ENCODE results near the gene RBM10.

The RBM10 gene

DNA sequence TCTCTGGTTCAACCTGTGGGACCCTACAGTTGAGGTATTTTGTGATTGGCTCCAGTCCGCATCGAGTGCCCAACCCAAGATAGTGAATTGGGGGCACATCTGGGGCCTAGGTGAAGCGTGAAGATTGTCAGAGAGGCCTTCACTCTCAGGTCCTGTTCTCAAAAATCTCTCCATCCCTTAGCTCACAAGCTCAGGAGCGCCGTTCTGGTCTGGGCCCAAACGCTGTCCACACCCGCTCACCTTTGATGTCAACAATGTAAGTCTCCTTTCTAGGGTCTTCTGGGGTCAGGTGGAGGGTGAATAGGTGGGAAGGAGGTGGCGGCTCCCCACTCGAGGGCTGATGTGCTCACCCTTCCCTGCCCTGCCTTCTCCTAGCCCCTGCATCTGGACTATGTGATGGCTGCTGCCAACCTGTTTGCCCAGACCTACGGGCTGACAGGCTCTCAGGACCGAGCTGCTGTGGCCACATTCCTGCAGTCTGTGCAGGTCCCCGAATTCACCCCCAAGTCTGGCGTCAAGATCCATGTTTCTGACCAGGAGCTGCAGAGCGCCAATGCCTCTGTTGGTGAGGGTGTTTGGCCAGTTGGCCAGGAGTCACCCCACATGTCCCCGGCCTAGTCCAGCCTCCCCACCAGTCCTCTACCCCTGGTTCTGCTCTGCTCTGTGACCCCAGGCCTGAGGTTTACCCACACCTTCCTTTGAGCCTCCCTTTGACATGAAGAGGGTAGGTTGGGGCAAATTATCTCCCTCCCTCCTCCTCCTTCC lies 65.8 kb downstream of the RBM10 start:
- Histone ChIP-seq H3K27me3 (replicated peaks; ENCODE audit: insufficient read depth, low read length) (no peaks in the 10 kb centered on the region), H3K4me3 (ENCODE audit: low read length) (no peak overlapping the region), H3F3A (ENCODE audit: insufficient read depth, low read length) (no peaks in the 10 kb centered on the region), H3K79me2 (ENCODE audit: low read length) (no peaks in the 10 kb centered on the region), H3K9ac (ENCODE audit: low read length) (no peak overlapping the region), H3K27ac (ENCODE audit: low read length) (no peak overlapping the region), H3K4me1 (ENCODE audit: low read length) (no peaks in the 10 kb centered on the region), H3K36me3 (replicated peaks; ENCODE audit: insufficient read depth, low read length) (no peaks in the 10 kb centered on the region), H3K9me3 (replicated peaks; ENCODE audit: insufficient read depth, low read length) (no peaks in the 10 kb centered on the region), H3K9me2 (replicated peaks; ENCODE audit: insufficient read depth, low read length) (no peaks in the 10 kb centered on the region), H4K20me1 (ENCODE audit: insufficient read depth, low read length) (no peaks in the 10 kb centered on the region), H3K4me2 (ENCODE audit: low read depth, low read length) (no peak overlapping the region), H2AFZ (ENCODE audit: low read length) (no peak overlapping the region)
- no peak for DNase-seq
- TF ChIP-seq, protein P1, sequence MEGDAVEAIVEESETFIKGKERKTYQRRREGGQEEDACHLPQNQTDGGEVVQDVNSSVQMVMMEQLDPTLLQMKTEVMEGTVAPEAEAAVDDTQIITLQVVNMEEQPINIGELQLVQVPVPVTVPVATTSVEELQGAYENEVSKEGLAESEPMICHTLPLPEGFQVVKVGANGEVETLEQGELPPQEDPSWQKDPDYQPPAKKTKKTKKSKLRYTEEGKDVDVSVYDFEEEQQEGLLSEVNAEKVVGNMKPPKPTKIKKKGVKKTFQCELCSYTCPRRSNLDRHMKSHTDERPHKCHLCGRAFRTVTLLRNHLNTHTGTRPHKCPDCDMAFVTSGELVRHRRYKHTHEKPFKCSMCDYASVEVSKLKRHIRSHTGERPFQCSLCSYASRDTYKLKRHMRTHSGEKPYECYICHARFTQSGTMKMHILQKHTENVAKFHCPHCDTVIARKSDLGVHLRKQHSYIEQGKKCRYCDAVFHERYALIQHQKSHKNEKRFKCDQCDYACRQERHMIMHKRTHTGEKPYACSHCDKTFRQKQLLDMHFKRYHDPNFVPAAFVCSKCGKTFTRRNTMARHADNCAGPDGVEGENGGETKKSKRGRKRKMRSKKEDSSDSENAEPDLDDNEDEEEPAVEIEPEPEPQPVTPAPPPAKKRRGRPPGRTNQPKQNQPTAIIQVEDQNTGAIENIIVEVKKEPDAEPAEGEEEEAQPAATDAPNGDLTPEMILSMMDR (IDR thresholded peaks at IDR 0.05; ENCODE audit: low read length) = no peak
- TF ChIP-seq EZH2phosphoT487 (IDR thresholded peaks at IDR 0.05; ENCODE audit: low read length) = no peak
- no peak for TF ChIP-seq EZH2 (optimal IDR thresholded peaks at IDR 0.05; ENCODE audit: low read depth, low read length)

DNA sequence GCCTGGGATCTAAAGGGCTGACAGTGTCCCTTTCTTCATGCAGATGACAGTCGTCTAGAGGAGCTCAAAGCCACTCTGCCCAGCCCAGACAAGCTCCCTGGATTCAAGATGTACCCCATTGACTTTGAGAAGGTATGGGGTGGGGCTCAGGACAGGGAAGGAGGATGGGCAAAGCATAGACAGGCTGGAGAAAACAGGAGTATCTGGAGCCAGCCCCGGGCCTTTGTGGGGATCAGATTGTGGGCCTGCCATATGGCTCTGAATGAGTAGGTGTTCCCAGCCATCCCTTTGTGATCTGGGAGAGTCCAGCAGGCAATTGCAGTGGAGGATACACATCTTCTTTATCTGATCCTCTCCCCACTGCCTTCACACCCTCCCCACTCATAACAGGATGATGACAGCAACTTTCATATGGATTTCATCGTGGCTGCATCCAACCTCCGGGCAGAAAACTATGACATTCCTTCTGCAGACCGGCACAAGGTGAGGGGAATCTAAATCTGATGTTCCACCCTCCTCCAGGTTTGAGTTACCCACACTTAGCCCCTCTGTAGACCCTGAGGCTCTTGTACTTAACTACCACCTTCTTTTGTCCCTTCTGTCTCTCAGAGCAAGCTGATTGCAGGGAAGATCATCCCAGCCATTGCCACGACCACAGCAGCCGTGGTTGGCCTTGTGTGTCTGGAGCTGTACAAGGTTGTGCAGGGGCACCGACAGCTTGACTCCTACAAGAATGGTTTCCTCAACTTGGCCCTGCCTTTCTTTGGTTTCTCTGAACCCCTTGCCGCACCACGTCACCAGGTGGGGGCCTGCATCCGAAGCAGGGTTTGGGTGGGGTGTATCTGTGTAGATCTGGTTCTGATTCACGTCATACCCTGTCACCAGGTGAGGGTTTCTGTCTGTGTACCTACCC lies 67.6 kb downstream of the RBM10 start:
- H3K36me3 ChIP-seq (replicated peaks; ENCODE audit: insufficient read depth, low read length) = no peaks in the 10 kb centered on the region
- H3K9me3 ChIP-seq (replicated peaks; ENCODE audit: insufficient read depth, low read length) = no peaks in the 10 kb centered on the region

DNA sequence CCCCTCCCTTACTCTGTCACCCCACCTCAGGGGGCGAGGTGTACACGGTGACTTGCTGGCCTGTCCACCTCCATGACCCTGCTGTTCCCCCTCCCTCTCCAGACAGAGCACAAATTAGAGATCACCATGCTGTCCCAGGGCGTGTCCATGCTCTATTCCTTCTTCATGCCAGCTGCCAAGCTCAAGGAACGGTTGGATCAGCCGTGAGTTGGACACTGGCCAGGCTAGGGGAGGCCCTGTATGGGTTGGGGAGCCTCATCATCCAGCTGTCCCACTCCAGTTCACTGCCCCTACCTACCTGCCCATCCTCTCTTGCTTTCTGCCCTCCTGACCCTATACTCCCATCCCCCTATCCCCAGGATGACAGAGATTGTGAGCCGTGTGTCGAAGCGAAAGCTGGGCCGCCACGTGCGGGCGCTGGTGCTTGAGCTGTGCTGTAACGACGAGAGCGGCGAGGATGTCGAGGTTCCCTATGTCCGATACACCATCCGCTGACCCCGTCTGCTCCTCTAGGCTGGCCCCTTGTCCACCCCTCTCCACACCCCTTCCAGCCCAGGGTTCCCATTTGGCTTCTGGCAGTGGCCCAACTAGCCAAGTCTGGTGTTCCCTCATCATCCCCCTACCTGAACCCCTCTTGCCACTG lies 69.5 kb downstream of the RBM10 start:
- DNase-seq = no peak
- H3K9me2 ChIP-seq (replicated peaks; ENCODE audit: insufficient read depth, low read length) = no peaks in the 10 kb centered on the region
- no peak overlapping the region for H3K4me3 ChIP-seq (ENCODE audit: low read length)
- H3K4me2 ChIP-seq (ENCODE audit: low read depth, low read length) = no peak overlapping the region
- H3K9ac ChIP-seq (ENCODE audit: low read length) = no peak overlapping the region
- TF ChIP-seq EZH2 (optimal IDR thresholded peaks at IDR 0.05; ENCODE audit: low read depth, low read length) = no peak
- no peak for TF ChIP-seq EZH2phosphoT487 (IDR thresholded peaks at IDR 0.05; ENCODE audit: low read length)
- TF ChIP-seq, protein P1 (IDR thresholded peaks at IDR 0.05; ENCODE audit: low read length) = no peak
- no peaks in the 10 kb centered on the region for H3K36me3 ChIP-seq (replicated peaks; ENCODE audit: insufficient read depth, low read length)
- H3K27ac ChIP-seq (ENCODE audit: low read length) = no peak overlapping the region
- H3K27me3 ChIP-seq (replicated peaks; ENCODE audit: insufficient read depth, low read length) = no peaks in the 10 kb centered on the region
- no peaks in the 10 kb centered on the region for H3K9me3 ChIP-seq (replicated peaks; ENCODE audit: insufficient read depth, low read length)
- peaks cover 11% of the 10 kb centered on the region for H3K79me2 ChIP-seq (ENCODE audit: low read length)
- no peaks in the 10 kb centered on the region for H4K20me1 ChIP-seq (ENCODE audit: insufficient read depth, low read length)
- H3F3A ChIP-seq (ENCODE audit: insufficient read depth, low read length) = peaks cover 8% of the 10 kb centered on the region; the same call in 1 of the 2 replicates
- peaks cover 7% of the 10 kb centered on the region; the same call in 1 of the 2 replicates for H3K4me1 ChIP-seq (ENCODE audit: low read length)
- H2AFZ ChIP-seq (ENCODE audit: low read length) = no peak overlapping the region

More for the DNA sequence above, 67.6 kb downstream of the RBM10 start:
- Histone ChIP-seq H2AFZ (ENCODE audit: low read length) (no peak overlapping the region), H3K9me2 (replicated peaks; ENCODE audit: insufficient read depth, low read length) (no peaks in the 10 kb centered on the region), H3K79me2 (ENCODE audit: low read length) (no peaks in the 10 kb centered on the region), H3K4me3 (ENCODE audit: low read length) (no peak overlapping the region), H3K4me1 (ENCODE audit: low read length) (peaks cover 7% of the 10 kb centered on the region; the same call in 1 of the 2 replicates), H4K20me1 (ENCODE audit: insufficient read depth, low read length) (no peaks in the 10 kb centered on the region), H3K27ac (ENCODE audit: low read length) (no peak overlapping the region), H3F3A (ENCODE audit: insufficient read depth, low read length) (peaks cover 8% of the 10 kb centered on the region; the same call in 1 of the 2 replicates), H3K4me2 (ENCODE audit: low read depth, low read length) (no peak overlapping the region), H3K27me3 (replicated peaks; ENCODE audit: insufficient read depth, low read length) (no peaks in the 10 kb centered on the region), H3K9ac (ENCODE audit: low read length) (no peak overlapping the region)
- no peak for DNase-seq
- TF ChIP-seq EZH2phosphoT487 (IDR thresholded peaks at IDR 0.05; ENCODE audit: low read length) (no peak), EZH2 (optimal IDR thresholded peaks at IDR 0.05; ENCODE audit: low read depth, low read length) (no peak)
- TF ChIP-seq, protein P1 (IDR thresholded peaks at IDR 0.05; ENCODE audit: low read length) = no peak

All from MM.1S (cell line).